ENCODE results near the gene CYTH1.
"Not testable (repeated sequence)": the region's sequence is repeated elsewhere in the genome, so short reads cannot be mapped to it uniquely, and the experiment has no call there.

Gene CYTH1

GRCh38 chr17:78687944-78688343 is 94.1 kb downstream of the CYTH1 start:
- no peak for DNase-seq (ENCODE audit: low read depth in 2 of 2)

- no peak for DNase-seq (ENCODE audit: low read depth in 2 of 2)
Measured at GRCh38 chr17:78687125-78687524, 94.9 kb downstream of the CYTH1 start.

GRCh38 chr17:78684026-78684425 is 98.0 kb downstream of the CYTH1 start:
- no peak for DNase-seq (ENCODE audit: low read depth in 2 of 2)

- no peak for DNase-seq (ENCODE audit: low read depth in 2 of 2)
Measured at GRCh38 chr17:78683408-78683961, 98.6 kb downstream of the CYTH1 start.

GRCh38 chr17:78682363-78682762 is 99.7 kb downstream of the CYTH1 start:
- DNase-seq (ENCODE audit: low read depth in 2 of 2), result no peak

GRCh38 chr17:78680436-78680835 is 101.6 kb downstream of the CYTH1 start:
- DNase-seq (ENCODE audit: low read depth in 2 of 2), result no peak

- no peak for DNase-seq (ENCODE audit: low read depth in 2 of 2)
Measured at GRCh38 chr17:78679495-78680395, 102.3 kb downstream of the CYTH1 start.

GRCh38 chr17:78678711-78679110 is 103.4 kb downstream of the CYTH1 start:
- DNase-seq (ENCODE audit: low read depth in 2 of 2), result no peak

- no peak for DNase-seq (ENCODE audit: low read depth in 2 of 2)
Measured at GRCh38 chr17:78678222-78678557, 103.9 kb downstream of the CYTH1 start.

GRCh38 chr17:78677303-78678221 is 104.5 kb downstream of the CYTH1 start:
- DNase-seq (ENCODE audit: low read depth in 2 of 2), result no peak

- DNase-seq (ENCODE audit: low read depth in 2 of 2), result no peak
Measured at GRCh38 chr17:78676412-78677302, 105.4 kb downstream of the CYTH1 start.

- DNase-seq (ENCODE audit: low read depth in 2 of 2), result no peak
Measured at GRCh38 chr17:78675836-78676235, 106.2 kb downstream of the CYTH1 start.

GRCh38 chr17:78675316-78675616 is 106.8 kb downstream of the CYTH1 start:
- no peak for DNase-seq (ENCODE audit: low read depth in 2 of 2)

- DNase-seq (ENCODE audit: low read depth in 2 of 2), result no peak
Measured at GRCh38 chr17:78674595-78675315, 107.3 kb downstream of the CYTH1 start.

GRCh38 chr17:78674156-78674555 is 107.9 kb downstream of the CYTH1 start:
- DNase-seq (ENCODE audit: low read depth in 2 of 2), result no peak

GRCh38 chr17:78673395-78673794 is 108.7 kb downstream of the CYTH1 start:
- DNase-seq (ENCODE audit: low read depth in 2 of 2), result no peak

GRCh38 chr17:78672871-78673371 is 109.2 kb downstream of the CYTH1 start:
- DNase-seq (ENCODE audit: low read depth in 2 of 2), result no peak

- DNase-seq (ENCODE audit: low read depth in 2 of 2), result no peak
Measured at GRCh38 chr17:78672005-78672404, 110.1 kb downstream of the CYTH1 start.

- not testable (repeated sequence) for DNase-seq (ENCODE audit: low read depth in 2 of 2)
Measured at GRCh38 chr17:78671726-78672001, 110.4 kb downstream of the CYTH1 start.

GRCh38 chr17:78670850-78671725 is 111.0 kb downstream of the CYTH1 start:
- no peak for DNase-seq (ENCODE audit: low read depth in 2 of 2)

All from stimulated activated CD4-positive, alpha-beta T cell treated with anti-CD3 and anti-CD28 coated beads, Interleukin-1b, Interleukin-23, amount 100 ng/mL, for 4 hours (primary cell).